KG1 (cell line): ENCODE measurements around the gene H6PD.
"Not testable (repeated sequence)": the region's sequence is repeated elsewhere in the genome, so short reads cannot be mapped to it uniquely, and the experiment has no call there.

Source experiments
- DNase-seq: peaks from one replicate; lab custom pipeline; 2025; lab: John Stamatoyannopoulos, UW

Gene H6PD

DNA sequence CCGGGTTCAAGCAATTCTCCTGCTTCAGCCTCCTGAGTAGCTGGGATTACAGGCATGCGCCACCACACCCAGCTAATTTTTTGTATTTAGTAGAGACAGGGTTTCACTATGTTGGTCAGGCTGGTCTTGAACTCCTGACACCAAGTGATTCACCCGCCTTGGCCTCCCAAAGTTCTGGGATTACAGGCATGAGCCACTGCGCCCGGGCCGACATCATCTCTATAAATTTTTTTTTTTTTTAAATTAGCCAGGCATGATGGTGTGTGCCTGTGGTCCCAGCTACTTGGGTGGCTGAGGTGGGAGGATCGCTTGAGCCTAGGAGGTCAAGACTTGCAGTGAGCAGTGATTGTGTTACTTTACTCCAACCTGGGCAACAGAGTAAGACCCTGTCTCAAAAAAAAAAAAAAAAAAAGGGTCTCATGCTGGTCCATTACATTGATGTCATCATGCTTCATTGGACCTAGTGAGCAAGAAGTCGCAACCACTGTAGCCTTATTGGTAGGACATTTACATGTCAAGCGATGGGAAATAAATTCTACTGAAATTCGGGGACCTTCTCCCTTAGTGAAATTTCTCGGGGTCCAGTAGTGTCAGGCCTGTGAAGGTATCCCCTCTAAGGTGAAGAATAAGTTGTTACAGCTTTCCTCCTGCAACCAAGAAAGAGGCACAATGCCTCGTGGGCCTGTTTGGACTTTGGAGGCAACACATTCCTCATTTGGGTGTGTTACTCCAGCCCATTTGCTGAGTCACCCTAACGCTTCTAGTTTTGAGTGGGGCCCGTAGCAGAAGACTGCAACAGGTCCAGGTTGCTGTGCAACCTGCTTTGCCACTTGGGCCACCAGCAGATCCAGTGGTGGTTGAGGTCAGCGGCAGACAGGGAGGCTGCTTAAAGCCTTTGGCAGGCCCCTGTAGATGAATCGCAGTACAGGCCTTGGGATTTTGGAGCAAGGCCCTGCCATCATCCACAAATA, 65.3 kb downstream of the H6PD start:
- not testable (repeated sequence) for DNase-seq

- DNase-seq, result no peak
Measured at GRCh38 chr1:9300573-9300972, 66.0 kb downstream of the H6PD start.

- DNase-seq, result no peak
Measured at GRCh38 chr1:9302745-9303524, 68.4 kb downstream of the H6PD start.

GRCh38 chr1:9303916-9304315, 69.3 kb downstream of the H6PD start:
- no peak for DNase-seq

DNA sequence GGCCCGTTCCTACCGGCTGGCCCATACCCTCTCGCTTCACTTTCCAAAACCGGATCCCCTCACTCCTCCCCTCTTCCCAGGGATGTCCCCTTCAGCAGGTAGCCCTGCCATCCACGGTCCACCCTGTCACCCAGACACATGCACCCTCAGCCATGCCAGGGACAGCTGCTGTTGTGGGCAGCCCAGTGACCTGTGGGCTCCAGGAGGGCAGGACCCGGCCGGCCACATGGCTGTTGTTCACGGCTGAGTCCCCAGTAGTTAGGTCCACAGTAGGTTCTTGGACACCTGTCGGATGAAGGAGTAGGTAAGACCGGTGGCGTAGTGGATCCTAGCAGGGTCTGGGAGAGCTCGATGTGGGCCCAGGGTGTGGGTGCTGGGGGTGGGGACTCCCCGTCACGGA, 70.6 kb downstream of the H6PD start:
- no peak for DNase-seq

DNA sequence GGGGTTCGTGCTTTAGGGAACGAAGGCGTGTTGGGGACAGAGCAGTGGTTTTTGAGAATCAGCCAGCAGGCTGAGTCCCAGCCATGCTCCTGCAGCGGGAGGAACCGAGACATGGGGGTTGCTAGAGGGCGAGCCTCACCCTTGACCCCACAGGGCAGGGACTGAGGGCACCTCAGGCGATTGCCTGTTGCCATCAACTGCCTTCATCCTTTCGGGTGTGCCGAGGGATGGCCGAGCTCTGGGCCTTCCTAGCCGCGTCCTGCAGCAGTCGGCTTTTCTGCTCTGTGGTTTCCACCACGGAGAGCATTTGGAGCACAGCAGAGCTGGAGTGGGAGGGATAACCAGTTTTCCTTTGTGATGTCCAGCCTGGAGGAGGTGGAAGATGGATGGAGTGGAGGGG, 71.4 kb downstream of the H6PD start:
- DNase-seq, result no peak

DNA sequence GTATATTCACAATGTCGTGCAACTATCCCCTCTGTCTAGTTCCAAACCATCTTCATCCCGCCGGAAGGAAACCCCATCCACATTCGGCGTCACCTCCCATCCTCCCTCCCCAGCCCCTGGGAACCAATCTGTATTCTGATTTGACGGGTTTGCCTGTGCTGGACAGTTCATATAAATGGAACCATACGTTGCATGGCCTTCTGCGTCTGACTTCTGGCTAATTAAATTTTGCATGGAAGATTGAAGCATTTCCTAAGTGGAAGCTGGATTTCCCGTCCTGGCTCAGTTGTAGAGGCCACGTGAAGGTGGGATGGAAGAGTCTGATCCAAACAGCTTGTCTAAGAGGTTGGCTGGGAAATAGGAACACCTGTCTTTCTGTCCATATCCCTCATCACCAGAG, 72.7 kb downstream of the H6PD start:
- no peak for DNase-seq

GRCh38 chr1:9308236-9308785, 73.7 kb downstream of the H6PD start:
- no peak for DNase-seq

DNA sequence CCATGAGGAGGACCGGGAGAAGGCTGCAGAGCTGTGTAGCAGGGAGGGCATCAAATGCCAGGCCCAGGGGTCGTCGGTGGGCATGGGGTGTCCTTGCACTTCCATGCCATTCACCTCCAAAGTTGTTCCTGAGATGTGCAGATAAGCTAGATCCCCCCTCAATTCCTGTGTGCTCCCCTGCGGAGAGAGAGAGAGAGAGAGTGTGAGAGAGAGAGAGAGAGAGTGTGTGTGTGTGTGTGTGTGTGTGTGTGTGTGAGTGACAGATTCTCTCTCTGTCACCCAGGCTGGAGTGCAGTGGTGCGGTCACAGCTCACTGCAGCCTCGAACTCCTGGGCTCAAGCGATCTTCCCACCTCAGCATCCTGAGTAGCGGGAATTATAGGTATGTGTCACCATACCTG, 74.5 kb downstream of the H6PD start:
- DNase-seq, result no peak

- DNase-seq, result no peak
Measured at GRCh38 chr1:9309991-9310390, 75.4 kb downstream of the H6PD start.

DNA sequence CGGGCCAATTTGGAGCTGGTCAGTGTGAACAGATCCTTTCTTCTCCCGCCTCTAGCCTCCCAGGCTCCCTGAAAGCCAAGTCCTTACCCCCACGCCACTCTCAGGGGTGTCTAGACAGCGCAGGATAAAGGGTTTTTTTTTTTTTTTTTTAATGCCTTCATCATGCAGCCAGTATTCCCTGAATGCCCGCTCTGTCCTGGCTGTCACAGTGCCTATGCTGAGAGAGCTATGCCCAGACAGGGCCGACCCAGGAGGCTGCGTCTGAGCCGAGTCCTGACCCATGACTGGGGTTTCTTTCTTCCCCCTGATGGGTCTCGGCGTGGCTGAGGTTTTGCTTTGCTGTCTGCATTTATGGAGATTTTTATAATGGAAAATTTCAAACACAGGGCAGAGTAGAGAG, 76.5 kb downstream of the H6PD start:
- no peak for DNase-seq

DNA sequence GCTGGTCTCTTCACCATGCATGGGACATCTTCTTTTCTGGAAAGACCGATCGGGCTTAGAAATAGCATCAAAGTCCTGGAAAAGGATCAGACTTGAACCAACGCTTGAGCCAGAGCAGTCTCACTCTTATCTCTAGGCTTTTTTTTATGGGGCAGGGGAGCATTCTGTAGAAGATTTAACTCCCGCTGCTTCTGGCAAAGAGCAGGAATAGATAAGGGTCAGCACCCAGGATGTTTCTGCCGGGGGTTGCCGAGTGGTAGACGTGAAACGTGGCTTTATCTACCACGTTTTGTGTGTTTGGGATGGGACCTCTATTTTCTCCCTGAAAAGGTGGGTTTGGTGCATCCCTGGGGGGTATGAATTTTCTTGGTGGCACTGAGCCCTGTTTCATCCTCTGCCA, 76.9 kb downstream of the H6PD start:
- no peak for DNase-seq

DNA sequence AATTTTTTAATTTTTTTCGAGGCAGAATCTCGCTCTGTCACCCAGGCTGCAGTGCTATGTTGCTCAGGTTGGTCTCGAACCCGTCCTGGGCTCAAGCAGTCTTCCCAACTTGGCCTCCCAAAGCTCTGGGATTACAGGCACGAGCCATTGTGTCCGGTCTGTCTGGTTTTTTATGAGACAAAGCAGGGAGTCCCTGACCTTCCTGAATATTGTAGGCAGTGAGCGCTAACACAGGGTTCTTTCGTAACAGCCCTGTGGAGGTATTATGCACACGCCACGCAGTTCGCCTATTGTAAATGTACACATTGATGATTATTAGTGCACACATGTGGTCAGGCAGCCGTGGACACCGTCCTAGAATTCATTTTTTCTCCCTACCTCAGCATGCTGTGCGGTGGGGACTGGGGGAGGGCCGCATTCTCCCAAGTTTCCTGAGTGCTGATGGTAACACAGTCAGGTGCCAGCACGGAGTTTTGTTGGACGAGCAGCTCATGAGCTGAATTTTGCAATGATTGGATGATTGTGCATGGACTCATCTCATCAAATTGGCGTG, 77.7 kb downstream of the H6PD start:
- no peak for DNase-seq

GRCh38 chr1:9313576-9313975, 79.0 kb downstream of the H6PD start:
- no peak for DNase-seq

DNA sequence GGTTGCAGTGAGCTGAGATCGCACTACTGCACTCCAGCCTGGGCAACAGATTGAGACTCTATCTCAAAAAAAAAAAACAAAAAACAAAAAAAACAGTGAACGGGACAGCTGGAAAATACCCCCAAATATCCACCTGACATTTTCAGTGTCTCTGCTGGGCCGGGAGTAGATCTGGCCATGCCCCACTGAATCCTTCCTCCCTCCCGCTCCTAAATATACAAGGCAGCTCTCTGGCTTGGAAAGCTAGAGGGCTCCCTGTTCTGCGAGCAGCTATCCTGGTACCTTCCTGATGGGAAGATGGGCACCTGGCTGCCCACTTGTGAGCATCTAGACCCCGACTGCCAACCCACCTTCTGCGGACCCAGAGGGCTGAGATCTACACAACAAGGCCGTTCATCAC, 79.5 kb downstream of the H6PD start:
- DNase-seq, result no peak

GRCh38 chr1:9314711-9315379, 80.3 kb downstream of the H6PD start:
- DNase-seq, result no peak

- DNase-seq, result no peak
Measured at GRCh38 chr1:9315411-9316079, 81.0 kb downstream of the H6PD start.

GRCh38 chr1:9316080-9316444, 81.5 kb downstream of the H6PD start:
- no peak for DNase-seq

DNA sequence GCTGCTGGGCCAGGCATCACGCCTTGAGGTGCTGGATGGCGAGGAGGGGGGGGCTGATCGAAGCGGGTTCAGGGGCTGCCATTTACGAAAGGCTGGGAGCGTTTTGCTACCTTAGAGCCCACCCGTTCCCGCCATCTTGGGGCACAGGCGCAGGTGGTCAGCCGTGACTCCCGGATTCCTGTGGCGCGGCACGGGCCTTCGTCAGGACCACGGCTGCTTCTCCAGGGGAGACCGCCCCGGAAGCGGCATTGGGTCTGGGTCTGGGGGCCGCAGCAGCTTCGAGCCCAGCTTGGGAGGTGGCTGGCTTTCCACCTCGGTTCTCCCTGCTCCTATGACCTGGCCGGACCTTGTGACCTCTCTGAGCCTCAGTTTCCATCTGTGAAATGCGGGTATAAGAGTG, 81.9 kb downstream of the H6PD start:
- no peak for DNase-seq

DNA sequence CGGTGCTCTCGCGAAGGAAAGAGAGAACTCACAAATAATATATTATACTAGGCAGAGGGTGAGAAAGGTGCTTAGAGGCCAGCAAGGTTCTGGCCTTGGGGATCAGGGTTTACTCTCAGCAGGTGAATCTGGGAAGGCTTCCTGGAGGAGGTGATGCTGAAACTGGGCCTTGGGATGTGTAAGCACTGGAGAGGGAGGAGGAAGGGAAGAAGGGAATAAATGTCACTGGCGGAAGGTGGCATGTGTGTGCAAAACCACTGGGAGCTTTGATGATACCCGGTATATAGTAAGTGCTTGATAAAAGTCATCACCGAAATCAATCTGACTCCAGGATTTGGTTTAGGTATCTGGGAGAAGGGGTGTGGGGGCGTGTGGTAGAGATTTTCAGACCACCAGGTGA, 82.5 kb downstream of the H6PD start:
- DNase-seq, result no peak

DNA sequence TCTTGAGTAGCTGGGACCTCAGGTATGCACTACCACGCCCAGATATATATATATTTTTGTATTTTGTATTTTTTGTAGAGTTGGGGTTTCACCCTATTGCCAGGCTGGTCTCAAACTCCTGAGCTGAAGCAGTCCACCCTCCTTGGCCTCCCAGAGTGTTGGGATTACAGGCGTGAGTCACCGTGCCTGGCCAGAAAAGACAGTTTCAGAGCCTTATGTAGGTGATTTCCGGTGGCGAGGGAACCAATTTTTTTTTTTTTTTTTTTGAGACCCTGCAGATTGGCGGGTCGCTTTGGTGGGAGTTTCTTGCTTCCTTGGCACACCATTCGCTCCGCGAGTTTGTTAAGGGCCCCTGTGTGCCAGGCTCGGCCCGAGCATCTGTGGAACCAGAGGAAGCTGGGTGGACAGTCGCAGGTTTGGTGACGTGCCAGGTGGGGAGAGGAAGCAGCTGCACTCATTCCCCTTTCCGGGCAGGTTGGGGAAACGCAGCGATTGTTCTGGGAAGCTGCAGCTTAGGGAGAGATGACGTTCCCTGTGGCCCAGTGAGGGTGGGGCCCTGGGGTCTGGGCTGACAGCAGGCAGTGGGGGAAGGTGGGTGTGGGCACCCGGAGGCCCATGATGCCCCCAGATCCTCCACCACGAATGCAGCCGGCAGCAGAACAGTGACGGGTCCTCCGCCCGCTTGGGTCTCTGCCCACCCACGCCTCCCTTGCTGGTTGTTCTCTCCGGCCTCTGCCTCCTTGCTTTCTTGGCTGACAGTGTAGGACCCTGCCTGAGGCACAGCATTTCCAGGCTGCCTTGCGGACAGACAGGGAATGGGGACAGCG, 83.2 kb downstream of the H6PD start:
- no peak for DNase-seq
